HEK293T (cell line): Measurements from ENCODE around the gene TSPAN18.

Experiments used
- BHLHE40 ChIP-seq: fragments of 450-650 bp; IDR thresholded peaks from 2 replicates; pipeline ENCODE4 v1.6.1; 2016; ENCODE audit warnings: mild to moderate bottlenecking, moderate library complexity, borderline replicate concordance
- ELF4 ChIP-seq: fragments of 450-650 bp; IDR thresholded peaks from 2 replicates; pipeline ENCODE4 v1.6.1; 2017; ENCODE audit warnings: antibody characterized with exemption
- FOXA1 ChIP-seq: fragments of 450-650 bp; IDR thresholded peaks from 2 replicates; pipeline ENCODE4 v1.6.1; 2016; ENCODE audit warnings: mild to moderate bottlenecking
- FOXK2 ChIP-seq: fragments of 450-650 bp; IDR thresholded peaks from 2 replicates; pipeline ENCODE4 v1.6.1; 2016; ENCODE audit warnings: mild to moderate bottlenecking
- PKNOX1 ChIP-seq: fragments of 450-650 bp; IDR thresholded peaks from 2 replicates; pipeline ENCODE4 v1.6.1; 2016
- SP1 ChIP-seq: fragments of 450-650 bp; IDR thresholded peaks from 2 replicates; pipeline ENCODE4 v1.6.1; 2017
- SUZ12 ChIP-seq: fragments of 450-650 bp; IDR thresholded peaks from 2 replicates; pipeline ENCODE4 v1.6.1; 2016; ENCODE audit warnings: mild to moderate bottlenecking
- TARDBP ChIP-seq: fragments of 450-650 bp; IDR thresholded peaks from 2 replicates; pipeline ENCODE4 v1.6.1; 2016
- ZNF384 ChIP-seq: fragments of 450-650 bp; IDR thresholded peaks from 2 replicates; pipeline ENCODE4 v1.6.1; 2016

- no peak for TF ChIP-seq FOXA1
- TF ChIP-seq ZNF384 = no peak
- no peak for TF ChIP-seq SUZ12
- no peak for TF ChIP-seq FOXK2
- no peak for TF ChIP-seq SP1
- TF ChIP-seq PKNOX1 = no peak
- TF ChIP-seq ELF4 = no peak
- no peak for TF ChIP-seq TARDBP
- TF ChIP-seq BHLHE40 = no peak
Observed at GRCh38 chr11:44718612-44719390, 8.0 kb upstream of the TSPAN18 start.
